Suppressor macrophage treated with lipopolysaccharide for 4 hours (primary cell): ENCODE data around the gene FOXP1.

Experiments
- DNase-seq: peaks from one replicate; pipeline ENCODE4 v3.0.0-alpha.2; 2020

Gene FOXP1

DNA sequence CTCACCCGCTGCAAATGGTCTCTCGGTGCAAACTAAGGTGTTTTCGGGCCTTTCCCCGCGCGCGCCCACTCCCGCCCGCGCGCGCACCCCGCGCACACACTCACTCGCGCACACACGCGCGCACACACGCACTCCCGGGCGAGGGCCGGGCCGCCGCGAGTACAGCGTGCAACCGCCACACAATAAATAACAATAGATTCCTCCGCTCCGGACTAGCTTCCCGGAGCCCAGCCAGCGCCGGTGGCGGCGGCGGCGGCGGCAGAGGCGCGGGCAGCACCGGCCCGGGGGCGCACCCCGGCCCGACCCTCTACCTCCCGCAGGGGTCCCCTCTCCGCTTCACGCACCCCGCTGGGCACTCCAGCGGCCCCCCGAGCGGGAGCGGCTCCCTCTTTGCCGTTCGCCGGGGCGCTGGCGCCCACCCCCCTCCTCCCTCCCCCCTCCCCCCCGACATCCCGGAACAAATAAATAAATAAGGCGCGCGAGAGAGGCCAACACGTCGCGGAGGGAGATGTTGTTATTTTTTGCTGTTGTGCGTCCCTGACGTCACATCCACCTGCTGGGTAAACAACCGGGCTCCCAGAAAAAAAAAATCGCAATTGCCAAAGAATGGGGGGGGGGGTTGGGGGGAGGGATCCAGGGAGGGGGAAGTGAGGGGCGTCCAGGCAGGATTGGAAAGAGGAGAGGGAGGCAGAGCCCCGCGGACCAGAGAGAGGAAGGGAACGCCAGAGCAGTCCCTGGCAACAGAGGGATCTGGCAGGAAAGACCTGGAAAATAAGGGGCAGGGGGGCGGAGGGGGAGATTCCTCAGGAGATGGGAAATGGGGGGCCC lies at the start of gene FOXP1:
Gene FOXP1 (minus strand): TSS at position 163 of the 828 bp plus-strand sequence. CDS start 385,347 bp downstream, outside the sequence.
- peak; percentile 63 for DNase-seq

DNA sequence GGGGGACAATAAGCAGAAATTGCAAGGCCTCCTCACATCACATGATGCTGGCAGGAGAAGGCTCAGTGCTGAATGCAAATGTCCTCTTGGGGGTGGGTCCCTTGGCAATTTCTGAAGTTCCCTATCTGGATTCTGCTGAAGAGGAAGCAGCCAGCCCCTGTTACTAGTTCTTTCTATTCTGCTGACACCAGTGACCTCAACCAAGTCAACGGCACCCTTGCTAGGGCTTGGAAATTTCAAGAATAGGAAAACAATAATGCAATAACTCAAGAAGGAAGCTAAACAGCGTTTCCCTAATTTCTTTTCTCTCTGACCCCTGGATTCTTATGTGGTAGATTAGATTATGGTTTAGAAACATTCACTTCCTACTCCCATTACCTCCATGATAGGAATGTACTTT lies 46.2 kb upstream of the FOXP1 start:
- peak; percentile 81 for DNase-seq

DNA sequence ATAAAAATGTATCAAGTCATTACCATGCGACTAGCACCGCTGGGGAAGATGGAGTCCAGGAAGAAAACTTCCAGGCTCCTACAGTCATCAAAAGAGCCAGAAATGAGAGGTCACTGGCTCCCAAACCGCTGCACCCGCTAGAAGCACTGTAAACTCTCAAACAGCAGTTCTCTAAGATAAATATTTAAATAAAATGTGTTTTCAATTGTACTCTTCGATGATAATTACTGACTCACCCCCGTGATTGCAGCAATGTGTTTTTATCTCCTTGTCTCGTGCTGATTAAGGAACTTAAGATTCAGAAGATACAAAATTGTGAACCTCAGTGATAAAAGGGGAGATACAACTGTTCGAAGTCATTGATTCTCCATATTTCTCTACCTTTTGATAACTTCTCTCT lies 45.8 kb upstream of the FOXP1 start:
- DNase-seq = no peak

DNA sequence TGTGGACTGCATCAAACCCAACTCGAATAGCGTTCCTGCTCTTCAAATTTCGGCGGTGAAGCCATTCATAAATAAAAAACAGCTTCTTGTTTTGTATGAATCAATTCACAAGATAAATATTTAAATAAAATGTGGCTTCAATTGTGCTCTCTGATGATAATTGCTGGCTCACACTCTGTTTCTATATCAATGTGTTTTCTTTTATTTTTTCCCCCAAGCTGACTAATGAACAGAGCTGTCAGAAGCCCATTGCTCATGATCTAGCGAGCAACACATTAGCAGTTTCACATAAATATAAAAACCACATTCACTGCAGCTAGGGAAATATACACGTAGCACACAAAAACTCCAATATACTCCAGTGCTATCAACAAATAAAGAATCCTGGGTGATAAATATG lies 45.0 kb upstream of the FOXP1 start:
- no peak for DNase-seq

DNA sequence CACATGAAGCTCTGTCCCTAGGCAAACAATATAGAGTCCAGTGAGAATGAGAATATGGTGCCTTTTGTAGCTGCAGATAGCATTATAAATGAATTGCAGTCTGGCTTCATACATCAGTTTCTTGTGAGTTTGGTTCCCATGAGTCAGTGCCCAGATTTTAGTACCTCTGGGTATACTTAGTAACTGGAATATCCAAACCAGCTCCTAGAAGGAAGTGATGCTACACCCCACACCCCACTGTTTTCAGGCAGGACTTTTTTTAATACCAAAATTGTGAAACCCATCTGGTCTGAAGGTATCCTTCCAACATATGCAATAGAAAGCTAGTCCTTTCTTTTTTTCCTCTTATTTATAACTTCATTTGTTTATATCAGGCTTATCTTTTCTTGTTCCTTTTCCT lies 42.1 kb upstream of the FOXP1 start:
- peak; percentile 56 for DNase-seq

DNA sequence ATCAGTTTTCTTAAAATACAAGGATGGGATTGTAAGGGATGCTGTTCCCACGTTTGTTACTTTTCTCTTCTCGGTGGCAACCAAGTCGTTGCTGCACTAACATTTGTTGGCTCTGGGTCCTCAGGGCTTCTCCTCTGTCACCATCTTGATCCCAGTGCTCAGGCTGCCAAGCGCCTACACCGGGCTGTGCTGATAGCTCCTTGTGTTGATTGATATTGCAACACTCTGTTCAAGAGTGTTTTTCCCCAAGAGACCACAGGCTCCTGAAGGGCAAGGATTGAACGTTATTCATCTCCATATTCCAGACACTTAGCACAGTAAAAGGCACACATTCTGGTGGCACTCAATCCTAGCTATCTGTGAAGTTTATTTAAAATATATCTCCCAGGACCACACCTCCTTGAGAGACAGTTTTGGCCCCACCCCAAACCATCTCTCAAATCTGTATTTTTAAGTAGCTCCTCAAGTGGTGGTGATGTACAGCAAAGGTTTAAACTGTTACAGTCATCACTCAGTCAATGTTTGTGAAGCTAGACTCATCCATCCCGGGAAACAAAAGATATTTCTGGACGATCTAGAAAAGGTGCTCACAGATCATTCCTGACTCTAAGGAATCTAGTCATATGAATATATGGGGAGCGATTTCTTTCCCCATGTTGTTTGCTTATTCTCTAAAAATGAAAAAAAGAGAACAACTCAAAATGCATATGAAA lies 38.5 kb upstream of the FOXP1 start:
- DNase-seq = no peak

DNA sequence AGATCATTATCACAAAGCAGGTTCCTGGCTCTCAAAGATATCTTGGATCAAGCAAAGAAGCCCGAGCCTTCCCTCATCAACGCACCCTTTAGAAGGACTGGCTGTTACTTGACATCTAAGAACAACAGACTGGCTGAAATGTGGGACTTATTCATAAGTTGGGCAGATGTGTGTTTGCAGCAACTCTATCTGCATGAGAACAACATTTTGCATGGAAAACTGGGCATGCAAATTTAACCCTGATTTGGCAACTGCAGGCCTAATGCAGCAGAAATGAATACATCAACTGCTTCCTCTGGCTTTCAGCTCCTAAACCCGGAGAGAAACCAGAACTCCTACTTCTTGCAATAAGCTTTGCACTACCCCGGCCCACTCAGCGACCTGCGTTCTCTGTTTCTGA lies 35.0 kb upstream of the FOXP1 start:
- no peak for DNase-seq

DNA sequence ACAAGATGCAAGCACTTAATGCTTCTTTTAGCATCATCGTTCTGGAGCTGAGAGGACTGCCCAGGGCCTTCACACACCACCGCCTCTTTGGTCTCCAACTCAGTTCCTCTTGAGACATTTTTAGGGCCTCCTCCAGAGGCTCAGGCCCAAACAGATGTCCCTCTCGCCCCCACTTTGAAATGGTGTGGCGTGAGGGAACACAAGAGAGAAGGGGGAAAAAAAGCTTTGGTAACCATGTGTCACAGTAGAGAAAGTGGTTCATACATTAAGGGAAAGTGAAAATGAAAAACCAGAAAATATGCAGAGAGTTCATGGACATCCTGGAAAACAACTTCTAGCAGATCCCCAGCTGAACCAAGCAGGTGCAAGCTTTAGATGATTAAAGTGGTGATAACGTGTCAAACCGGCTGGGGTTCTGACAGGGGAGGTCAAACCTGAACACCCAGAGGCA lies 33.1 kb upstream of the FOXP1 start:
- no peak for DNase-seq

DNA sequence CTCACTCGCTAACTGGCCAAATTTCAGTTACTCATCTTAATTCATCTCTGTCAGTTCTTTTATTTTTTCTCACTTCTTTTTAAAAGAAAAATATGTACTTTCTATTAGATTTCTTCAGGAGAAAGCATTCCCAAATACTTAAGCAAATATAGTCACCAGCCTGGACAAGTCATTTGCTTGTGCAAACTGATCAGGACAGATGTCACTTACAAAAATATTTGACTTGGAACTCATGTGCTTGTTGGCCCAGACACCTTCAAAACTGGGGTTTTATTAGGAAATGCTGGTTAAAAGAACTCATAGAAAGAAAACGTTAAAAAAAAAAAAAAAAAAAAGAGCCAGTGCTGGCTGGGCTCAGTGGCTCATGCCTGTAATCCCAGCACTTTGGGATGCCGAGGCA lies 31.3 kb upstream of the FOXP1 start:
- DNase-seq = no peak

DNA sequence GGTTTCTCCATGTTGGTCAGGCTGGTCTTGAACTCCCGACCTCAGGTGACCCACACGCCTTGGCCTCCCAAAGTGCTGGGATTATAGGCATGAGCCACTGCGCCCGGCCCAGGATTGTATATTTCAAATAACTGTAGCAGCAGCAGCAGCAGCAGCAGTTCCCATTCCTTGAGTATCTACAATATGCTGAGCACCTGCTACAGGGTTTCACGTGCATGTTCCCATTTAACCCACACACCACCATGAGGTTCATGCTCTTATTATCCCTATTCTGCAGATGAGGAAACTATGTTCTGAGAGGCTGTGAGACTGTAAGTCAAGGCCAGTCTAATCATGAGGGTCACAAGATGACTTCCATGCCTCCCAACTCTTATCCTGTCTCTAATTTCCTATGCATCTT lies 30.9 kb upstream of the FOXP1 start:
- no peak for DNase-seq

DNA sequence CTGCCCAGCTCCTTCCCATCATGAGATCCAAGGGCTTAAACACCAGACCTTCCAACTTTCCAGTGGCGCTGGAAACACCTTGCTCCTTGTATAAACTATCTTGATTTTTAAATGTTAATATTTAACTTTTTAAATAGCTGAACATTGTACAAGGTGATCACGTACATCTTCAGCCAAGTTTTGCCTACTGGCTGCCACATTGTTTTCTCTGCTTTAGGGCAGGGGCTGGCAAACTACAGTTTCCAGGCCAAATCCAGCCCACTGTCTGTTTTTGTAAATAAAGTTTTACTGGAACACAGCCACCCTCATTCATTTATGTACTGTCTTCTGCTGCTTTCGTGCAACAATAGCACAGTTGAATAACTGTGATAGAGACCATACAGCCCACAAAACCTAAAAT lies 27.6 kb upstream of the FOXP1 start:
- no peak for DNase-seq

DNA sequence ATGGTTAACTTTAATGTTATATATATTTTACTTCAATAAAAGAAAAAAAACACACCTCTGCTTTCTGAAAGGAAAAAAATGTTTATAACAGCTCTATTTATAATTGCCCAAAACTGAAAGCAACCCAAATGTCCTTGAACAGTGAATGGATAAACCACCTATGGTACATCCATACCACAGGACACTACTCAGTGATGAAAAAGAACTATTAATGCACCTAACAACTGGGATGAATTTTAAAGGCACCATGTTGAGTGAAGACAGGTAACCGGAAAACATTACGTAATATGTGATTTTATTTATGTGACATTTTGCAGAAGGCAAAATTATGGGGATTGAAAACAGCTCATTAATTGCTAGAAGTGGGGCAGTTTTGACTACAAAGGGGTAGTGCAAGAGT lies 23.8 kb upstream of the FOXP1 start:
- DNase-seq = no peak

DNA sequence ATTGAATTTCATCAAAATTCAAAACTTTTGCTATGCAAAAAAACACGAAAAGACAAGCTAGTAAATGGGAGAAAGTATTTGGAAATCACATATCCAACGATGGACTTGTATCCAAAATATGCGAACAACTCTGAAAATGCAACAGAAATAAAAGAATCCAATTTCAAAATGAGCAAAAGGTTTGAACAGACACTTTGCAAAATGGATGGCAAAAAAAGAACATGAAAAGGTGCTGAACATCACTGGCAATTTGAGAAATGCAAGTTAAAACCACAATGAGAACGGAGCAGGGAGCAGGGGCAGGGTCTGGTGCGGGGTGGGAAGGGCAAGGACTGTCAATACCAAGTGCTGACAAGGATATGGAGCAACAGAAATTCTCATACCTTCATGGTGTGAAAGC lies 23.1 kb upstream of the FOXP1 start:
- no peak for DNase-seq

DNA sequence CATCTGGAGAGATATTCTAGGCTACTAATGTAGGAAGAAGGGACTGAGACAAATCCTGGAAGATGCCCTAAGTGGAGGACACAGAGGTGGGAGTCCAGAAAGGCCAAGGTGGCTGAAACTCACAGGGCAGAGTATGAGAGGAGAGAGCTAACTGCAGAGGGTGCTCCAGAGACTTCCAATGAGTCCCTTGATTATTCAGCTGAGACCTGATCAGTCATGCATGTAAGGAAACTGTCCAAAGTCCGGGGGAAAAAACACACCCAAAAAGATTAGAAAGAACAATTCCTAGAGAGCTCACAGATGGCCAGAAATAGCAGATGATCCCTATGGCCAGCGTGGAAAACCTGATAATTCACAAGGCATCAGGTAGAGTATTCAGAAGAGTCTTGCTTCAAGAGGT lies 18.7 kb upstream of the FOXP1 start:
- no peak for DNase-seq

DNA sequence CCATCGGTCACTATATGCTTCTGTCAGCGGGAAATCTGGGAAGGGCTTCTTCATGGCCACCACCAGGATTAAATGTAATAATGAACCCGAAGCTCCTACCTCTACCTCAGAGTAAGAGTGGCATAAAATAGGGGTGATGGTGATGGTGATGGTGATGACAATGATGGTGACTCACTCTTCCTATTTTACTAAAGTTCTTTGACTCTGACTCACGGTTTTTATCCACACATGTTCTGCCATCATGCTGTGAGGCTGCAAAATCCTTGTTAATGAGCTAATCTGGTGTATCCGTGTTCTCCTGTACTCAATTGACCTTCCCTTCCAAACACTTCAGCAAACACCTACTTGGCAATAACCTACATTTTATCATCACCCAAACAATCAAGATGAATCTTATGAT lies 18.3 kb upstream of the FOXP1 start:
- peak; percentile 33 for DNase-seq

DNA sequence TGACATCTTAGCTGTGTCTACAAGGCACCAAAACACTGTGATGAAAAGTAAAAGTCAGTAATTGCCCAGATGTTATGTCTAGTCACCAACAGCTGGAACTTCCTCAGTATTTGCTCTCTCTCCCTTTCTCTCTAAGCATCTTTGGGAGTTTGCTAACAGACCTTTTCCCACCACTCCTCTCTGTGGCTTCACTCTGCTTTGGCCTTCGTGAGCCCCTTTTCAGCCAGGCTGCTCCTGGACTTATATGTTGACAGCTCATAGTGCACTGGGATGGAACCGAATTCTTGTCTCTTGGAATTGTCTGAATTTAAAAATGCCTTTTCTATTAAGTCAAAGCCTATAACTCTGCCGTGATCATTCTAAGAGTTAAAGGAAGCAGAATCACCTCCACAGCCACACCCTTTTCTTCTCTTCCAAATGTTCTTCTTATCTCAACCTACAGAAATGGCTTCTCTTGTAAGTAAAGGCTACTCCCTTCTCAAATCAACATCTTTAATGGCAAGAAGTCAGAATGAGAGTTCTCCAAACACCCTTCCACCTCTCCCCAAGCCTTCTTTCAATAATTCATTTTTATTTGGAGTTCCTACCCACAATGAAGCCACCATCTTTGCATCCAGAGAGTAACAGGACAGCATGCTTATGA lies 17.2 kb upstream of the FOXP1 start:
- DNase-seq = no peak

DNA sequence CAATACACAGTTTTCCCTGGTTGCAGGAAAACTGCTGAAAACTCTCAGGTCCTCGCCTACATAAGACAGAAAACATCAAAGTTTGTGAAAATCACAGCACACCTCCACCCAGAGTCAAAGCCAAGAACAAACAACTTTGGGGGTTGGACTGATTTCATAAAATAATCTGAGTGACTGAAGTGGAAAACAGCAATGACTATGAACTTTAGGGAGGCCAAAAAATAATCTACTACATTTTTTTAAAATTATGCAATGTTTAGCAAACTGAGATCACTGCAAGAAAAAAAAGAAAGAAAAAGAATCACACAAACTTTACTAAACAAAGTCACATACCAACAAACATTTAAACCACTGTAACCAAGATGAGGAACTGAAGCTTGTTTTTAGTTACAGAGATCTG lies 15.9 kb upstream of the FOXP1 start:
- DNase-seq = no peak

DNA sequence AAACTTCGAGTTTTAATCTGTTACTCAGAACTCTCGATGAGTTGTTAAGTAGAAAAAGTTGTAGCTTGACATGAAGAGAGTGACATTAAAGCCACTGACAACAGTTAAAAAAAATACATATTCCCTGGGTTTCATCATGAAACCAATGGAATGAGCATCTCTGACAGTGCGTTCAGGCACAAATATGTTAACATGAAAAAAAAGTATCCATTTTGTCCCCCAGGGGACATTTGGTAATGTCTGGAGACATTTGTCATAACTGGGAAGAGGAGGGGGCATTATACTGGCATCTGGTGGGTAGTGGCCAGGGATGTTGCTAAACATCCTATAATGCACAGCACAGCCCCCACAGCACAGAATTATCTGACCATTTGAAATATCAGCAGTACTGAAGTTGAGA lies 14.8 kb upstream of the FOXP1 start:
- no peak for DNase-seq

DNA sequence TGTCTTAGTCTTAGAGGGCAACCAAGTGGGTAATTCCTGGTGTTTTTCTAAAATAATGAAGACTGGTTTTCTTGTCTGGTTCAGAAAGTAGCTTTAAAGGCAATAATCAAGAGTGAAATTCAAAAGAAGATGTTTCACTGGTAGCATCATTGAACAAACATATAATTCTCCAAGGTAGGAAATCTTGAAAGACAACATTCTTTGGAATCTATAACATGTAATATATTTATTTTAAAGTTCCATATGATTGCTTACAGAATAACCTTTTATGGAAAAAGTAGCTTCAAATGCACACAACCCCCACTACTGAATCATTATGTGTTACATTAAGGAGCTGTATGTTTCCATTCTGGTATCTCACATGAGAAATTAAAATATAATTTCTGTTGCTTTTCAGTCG lies 13.8 kb upstream of the FOXP1 start:
- no peak for DNase-seq

DNA sequence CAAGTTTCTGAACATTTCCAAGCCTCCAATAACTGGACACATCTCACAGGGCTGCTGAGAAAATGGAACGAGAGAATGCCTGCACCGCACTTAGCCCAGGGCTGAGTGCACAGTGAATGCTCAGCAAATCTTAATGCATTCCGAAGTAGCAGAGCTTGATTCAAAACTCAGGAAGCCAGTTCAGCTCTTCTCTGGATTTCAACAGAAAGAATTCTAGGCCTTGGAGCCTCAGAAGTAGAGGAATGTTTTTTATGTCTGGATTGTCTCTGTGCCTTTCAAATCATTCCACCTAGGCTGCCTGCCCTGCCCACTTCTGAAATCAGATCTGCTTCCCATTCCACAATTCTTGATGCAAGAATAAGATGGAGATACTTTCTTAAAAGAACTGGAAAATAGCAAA lies 9.6 kb upstream of the FOXP1 start:
- DNase-seq = no peak

DNA sequence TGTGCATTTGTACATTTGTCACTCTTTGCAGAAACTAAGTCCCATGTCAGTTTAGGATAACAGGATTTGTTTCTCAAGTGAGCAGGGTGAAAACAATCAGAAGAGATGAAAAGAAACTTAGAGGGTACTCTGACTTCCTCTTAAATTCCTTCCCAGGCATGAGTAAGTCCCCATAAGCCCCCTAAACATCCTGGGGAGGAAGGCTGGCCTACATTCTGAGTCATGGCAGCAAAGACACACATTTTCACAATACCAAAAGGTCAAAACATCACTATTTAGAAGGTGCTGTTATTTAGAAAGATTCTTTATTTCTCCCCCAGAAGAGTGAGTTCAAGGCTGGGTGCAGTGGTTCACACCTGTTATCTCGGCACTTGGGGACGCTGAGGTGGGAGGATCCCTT lies 7.6 kb upstream of the FOXP1 start:
- peak; percentile 38 for DNase-seq

DNA sequence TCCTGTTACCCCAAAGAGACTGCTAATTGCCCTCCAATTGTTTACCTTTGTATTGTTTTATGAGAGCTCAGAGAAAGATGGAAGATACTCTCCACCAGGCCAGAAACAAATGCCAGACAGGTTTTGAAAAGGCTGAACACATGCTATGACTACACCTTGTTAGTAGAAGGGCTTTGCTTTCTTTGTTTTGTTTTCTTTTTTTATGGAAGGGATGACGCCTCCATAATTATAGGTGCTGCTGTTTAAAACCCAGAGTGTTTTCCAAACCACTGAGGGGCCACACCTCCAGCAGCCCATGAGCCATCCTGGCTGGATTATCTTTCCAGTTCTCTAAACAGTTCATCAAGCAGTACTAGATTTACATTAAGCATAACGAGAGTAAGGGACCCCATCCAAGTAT lies 5.6 kb upstream of the FOXP1 start:
- DNase-seq = no peak

DNA sequence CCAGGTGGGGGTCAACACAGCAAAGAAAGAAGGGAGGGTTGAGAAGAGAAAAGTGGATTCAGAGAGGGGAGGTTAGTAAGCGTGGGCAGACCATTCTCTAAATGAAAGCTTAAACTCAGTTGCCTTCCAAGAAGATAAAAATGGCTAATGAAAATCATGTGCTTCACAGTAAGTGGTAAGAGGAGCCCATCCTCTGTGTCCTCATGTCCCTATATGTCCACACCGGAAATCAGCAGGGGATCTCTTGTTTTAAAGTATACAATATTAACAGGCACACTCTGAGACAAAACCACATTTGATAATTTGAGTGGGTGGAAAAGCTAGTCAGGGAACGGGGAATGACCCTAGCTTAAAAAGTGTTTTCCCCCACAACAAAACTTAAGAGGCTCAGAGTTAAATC lies 4.4 kb upstream of the FOXP1 start:
- DNase-seq = no peak

DNA sequence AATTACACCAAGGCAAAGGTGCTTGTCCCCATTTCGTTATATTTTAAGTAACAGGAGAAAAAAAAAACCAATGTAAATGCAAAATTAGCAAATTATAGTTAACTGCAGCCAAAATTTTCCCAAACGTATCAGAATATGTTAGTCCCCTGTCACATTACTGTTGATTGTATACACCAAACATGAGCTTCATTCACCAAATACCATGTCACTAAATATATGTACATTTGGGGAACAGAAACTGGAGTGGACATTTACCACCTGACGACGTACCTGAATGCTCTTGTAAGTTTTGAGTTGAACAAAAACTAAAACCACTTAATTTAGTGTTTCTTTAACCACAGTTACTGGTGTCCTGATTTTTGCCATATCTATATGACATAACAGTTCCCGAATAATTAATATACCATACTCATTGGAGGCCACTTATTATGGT lies 3.3 kb upstream of the FOXP1 start:
- DNase-seq = no peak
